GM23338 (cell line): ENCODE data around the gene PSPC1. TPM values are rescaled to one million over a fixed set of nuclear protein-coding genes. Genes with fewer than 3 reads are reported as not detected.

Source experiments
- ATAC-seq: fragments of 200-7000 bp; cut with Tn5 transposase; 3 replicates; pipeline ENCODE4 v1.9.1; 2020
- DNase-seq: peaks from one replicate; pipeline ENCODE4 v3.0.0-alpha.2; 2015; ENCODE audit warnings: low spot score
- H2AFZ ChIP-seq: fragments of 200-600 bp; sonication (generic); 2 replicates; pipeline ENCODE4 v1.8.0; 2016; ENCODE audit warnings: antibody characterized with exemption, mild to moderate bottlenecking, moderate library complexity
- H3F3A ChIP-seq: fragments of 200-600 bp; sonication (generic); replicated peaks from 2 replicates; pipeline ENCODE4 v1.8.0; 2017; ENCODE audit warnings: antibody characterized with exemption, mixed run types, low read depth
- H3K27ac ChIP-seq: fragments of 200-600 bp; sonication (generic); 2 replicates; pipeline ENCODE4 v1.6.1; 2016; ENCODE audit warnings: low read depth
- H3K27me3 ChIP-seq: fragments of 200-600 bp; sonication (generic); 2 replicates; pipeline ENCODE4 v1.8.0; 2016; ENCODE audit warnings: mild to moderate bottlenecking, mixed run types, moderate library complexity; ENCODE audit not compliant: insufficient read depth
- H3K36me3 ChIP-seq: fragments of 200-600 bp; sonication (generic); 2 replicates; pipeline ENCODE4 v1.8.0; 2016; ENCODE audit warnings: mild to moderate bottlenecking; ENCODE audit not compliant: insufficient read depth
- H3K4me1 ChIP-seq: fragments of 200-600 bp; sonication (generic); 2 replicates; pipeline ENCODE4 v1.8.0; 2016; ENCODE audit warnings: mild to moderate bottlenecking, moderate library complexity; ENCODE audit not compliant: insufficient read depth
- H3K4me2 ChIP-seq: fragments of 200-600 bp; sonication (generic); 2 replicates; pipeline ENCODE4 v1.7.1; 2017; ENCODE audit warnings: mixed run types
- H3K4me3 ChIP-seq: fragments of 200-600 bp; sonication (generic); 2 replicates; pipeline ENCODE4 v1.6.1; 2016; ENCODE audit warnings: mixed run types
- H3K79me2 ChIP-seq: fragments of 200-600 bp; sonication (generic); replicated peaks from 2 replicates; pipeline ENCODE4 v1.8.0; 2017; ENCODE audit warnings: mild to moderate bottlenecking; ENCODE audit not compliant: insufficient read depth
- H3K9me2 ChIP-seq: fragments of 200-600 bp; sonication (generic); 2 replicates; pipeline ENCODE4 v1.8.0; 2017; ENCODE audit not compliant: insufficient read depth
- H4K20me1 ChIP-seq: fragments of 200-600 bp; sonication (generic); replicated peaks from 2 replicates; pipeline ENCODE4 v1.8.0; 2017; ENCODE audit warnings: mild to moderate bottlenecking; ENCODE audit not compliant: insufficient read depth
- H3K27ac Mint-ChIP-seq: 2 replicates; pipeline ENCODE4 v1.8.0; 2020; ENCODE audit warnings: inconsistent platforms, mild to moderate bottlenecking, moderate library complexity, mixed read lengths
- H3K27me3 Mint-ChIP-seq: 3 replicates; pipeline ENCODE4 v1.8.0; 2022; ENCODE audit warnings: low read depth, mild to moderate bottlenecking, moderate library complexity, mixed read lengths, inconsistent platforms; ENCODE audit not compliant: insufficient read depth, poor library complexity
- H3K36me3 Mint-ChIP-seq: 3 replicates; pipeline ENCODE4 v1.8.0; 2021; ENCODE audit warnings: low read depth, mild to moderate bottlenecking, inconsistent platforms, moderate library complexity, mixed read lengths
- H3K4me1 Mint-ChIP-seq: 3 replicates; pipeline ENCODE4 v1.8.0; 2020; ENCODE audit warnings: mild to moderate bottlenecking, inconsistent platforms, mixed read lengths
- H3K4me3 Mint-ChIP-seq: 3 replicates; pipeline ENCODE4 v1.8.0; 2021; ENCODE audit warnings: moderate library complexity, mild to moderate bottlenecking, inconsistent platforms, mixed read lengths
- H3K9me3 Mint-ChIP-seq: 3 replicates; pipeline ENCODE4 v1.8.0; 2020; ENCODE audit warnings: moderate library complexity, mild to moderate bottlenecking, inconsistent platforms, mixed read lengths
- CREB1 ChIP-seq: fragments of 250-450 bp; sonication (Bioruptor Pico); IDR thresholded peaks from 2 replicates; pipeline ENCODE4 v1.5.0; 2020; ENCODE audit warnings: low read depth, mild to moderate bottlenecking, moderate library complexity
- EZH2 ChIP-seq: fragments of 200-600 bp; sonication (generic); IDR thresholded peaks from one replicate; pipeline ENCODE4 v1.8.0; 2017; ENCODE audit warnings: antibody characterized with exemption, mild to moderate bottlenecking, low read depth; ENCODE audit not compliant: unreplicated experiment
- EZH2phosphoT487 ChIP-seq: fragments of 200-600 bp; sonication (generic); IDR thresholded peaks from one replicate; pipeline ENCODE4 v1.8.1; 2018; ENCODE audit warnings: antibody characterized with exemption; ENCODE audit not compliant: unreplicated experiment
- JUNB ChIP-seq: IDR thresholded peaks from one replicate; pipeline ENCODE4 v1.6.1; 2016; ENCODE audit warnings: antibody characterized with exemption; ENCODE audit not compliant: unreplicated experiment
- NANOG ChIP-seq: IDR thresholded peaks from 2 replicates; pipeline ENCODE4 v1.6.1; 2016; ENCODE audit warnings: antibody characterized with exemption, borderline replicate concordance
- POLR2AphosphoS5 ChIP-seq: IDR thresholded peaks from 2 replicates; pipeline ENCODE4 v1.6.1; 2016; ENCODE audit warnings: antibody characterized with exemption, low read depth
- STAT1 ChIP-seq: IDR thresholded peaks from one replicate; pipeline ENCODE4 v1.6.1; 2016; ENCODE audit warnings: antibody characterized with exemption; ENCODE audit not compliant: unreplicated experiment
- ZNF114 ChIP-seq: fragments of 250-450 bp; sonication (Bioruptor Pico); IDR thresholded peaks from 2 replicates; pipeline ENCODE4 v1.5.0; 2020; ENCODE audit warnings: mild to moderate bottlenecking, moderate library complexity
- ZNF331 ChIP-seq: fragments of 250-450 bp; sonication (Bioruptor Pico); IDR thresholded peaks from 2 replicates; pipeline ENCODE4 v1.5.0; 2020; ENCODE audit warnings: low read depth, mild to moderate bottlenecking, moderate library complexity
- polyA plus RNA-seq: library from polyadenylated mRNA; unstranded; fragments of >200 nt; fragmentation: Nextera tagmentation; extraction: Ambion mirVana; gene quantifications from 2 replicates; pipeline ENCODE4 v1.2.1, GENCODE V29; 2016
- total RNA-seq: library from RNA; depleted of rRNA; stranded (reverse); fragments of >200 nt; shearing (Covaris generic); gene quantifications from 2 replicates; pipeline ENCODE4 v1.2.3, GENCODE V29; 2014
- TF ChIP-seq, protein P1 (sequence below): fragments of 250-450 bp; sonication (Bioruptor Pico); IDR thresholded peaks from 2 replicates; pipeline ENCODE4 v1.5.0; 2020; ENCODE audit warnings: mild to moderate bottlenecking, moderate library complexity
- TF ChIP-seq, protein P2 (sequence below): IDR thresholded peaks from one replicate; pipeline ENCODE4 v1.6.1; 2018; ENCODE audit warnings: antibody characterized with exemption; ENCODE audit not compliant: unreplicated experiment
- TF ChIP-seq, protein P3 (sequence below), 2 experiments: fragments of 200-600 bp in 1 of 2; sonication (generic) in 1 of 2; conservative IDR thresholded peaks; 2 replicates each; pipeline versions ENCODE4 v1.5.1 to v1.6.1; 2016 to 2017; ENCODE audit warnings: antibody characterized with exemption in 2 of 2, low read depth in 2 of 2, mild to moderate bottlenecking in 2 of 2, moderate library complexity in 1 of 2
- TF ChIP-seq, protein P4 (sequence below): IDR thresholded peaks from 2 replicates; pipeline ENCODE4 v1.6.1; 2016; ENCODE audit warnings: antibody characterized with exemption

The PSPC1 gene
- total and polyA plus RNA-seq, 2 experiments from 2014 or later = 38.2 to 80.2 TPM

DNA sequence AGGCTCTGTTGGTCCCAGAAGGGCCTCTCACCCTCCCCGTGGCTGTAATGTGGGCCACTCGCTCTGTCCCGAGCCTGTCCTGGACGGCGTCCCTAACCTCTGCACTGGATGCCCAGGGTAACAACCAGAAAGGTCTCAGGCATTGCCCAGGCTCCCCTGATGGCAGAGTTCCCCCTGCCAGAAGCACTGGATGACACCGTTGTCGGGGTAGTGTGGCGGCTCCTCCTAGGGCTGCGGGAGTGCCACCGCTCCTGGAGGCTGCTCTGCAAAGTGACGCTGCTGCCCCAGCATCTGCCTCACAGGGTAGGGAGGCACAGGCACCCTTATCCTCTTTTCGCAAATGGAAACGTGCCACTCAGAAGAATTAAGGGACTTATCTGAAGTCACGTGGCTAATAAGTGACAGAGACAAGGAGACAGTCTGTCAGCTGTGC, 117.3 kb downstream of the PSPC1 start:
- Histone ChIP-seq H3K4me1 (no peaks in the 10 kb centered on the region), H2AFZ (no peak overlapping the region), H3K27ac (no peak overlapping the region; the same call in 1 of the 2 replicates), H3K9me2 (no peaks in the 10 kb centered on the region), H3K4me2 (no peak overlapping the region), H3K36me3 (peaks cover 14% of the 10 kb centered on the region), H3K4me3 (no peak overlapping the region), H3K27me3 (no peaks in the 10 kb centered on the region), H3F3A (peaks cover 18% of the 10 kb centered on the region; the same call in 1 of the 2 replicates), H3K79me2 (no peaks in the 10 kb centered on the region), H4K20me1 (peaks cover 8% of the 10 kb centered on the region)
- peak; percentile 68 for ATAC-seq
- Mint-ChIP-seq H3K4me3 (no peak overlapping the region), H3K9me3 (no peaks in the 10 kb centered on the region), H3K27ac (no peak overlapping the region), H3K4me1 (peaks cover 10% of the 10 kb centered on the region), H3K36me3 (peaks cover 57% of the 10 kb centered on the region), H3K27me3 (peaks cover 2% of the 10 kb centered on the region)
- DNase-seq = peak; percentile 25
- TF ChIP-seq, protein P1, sequence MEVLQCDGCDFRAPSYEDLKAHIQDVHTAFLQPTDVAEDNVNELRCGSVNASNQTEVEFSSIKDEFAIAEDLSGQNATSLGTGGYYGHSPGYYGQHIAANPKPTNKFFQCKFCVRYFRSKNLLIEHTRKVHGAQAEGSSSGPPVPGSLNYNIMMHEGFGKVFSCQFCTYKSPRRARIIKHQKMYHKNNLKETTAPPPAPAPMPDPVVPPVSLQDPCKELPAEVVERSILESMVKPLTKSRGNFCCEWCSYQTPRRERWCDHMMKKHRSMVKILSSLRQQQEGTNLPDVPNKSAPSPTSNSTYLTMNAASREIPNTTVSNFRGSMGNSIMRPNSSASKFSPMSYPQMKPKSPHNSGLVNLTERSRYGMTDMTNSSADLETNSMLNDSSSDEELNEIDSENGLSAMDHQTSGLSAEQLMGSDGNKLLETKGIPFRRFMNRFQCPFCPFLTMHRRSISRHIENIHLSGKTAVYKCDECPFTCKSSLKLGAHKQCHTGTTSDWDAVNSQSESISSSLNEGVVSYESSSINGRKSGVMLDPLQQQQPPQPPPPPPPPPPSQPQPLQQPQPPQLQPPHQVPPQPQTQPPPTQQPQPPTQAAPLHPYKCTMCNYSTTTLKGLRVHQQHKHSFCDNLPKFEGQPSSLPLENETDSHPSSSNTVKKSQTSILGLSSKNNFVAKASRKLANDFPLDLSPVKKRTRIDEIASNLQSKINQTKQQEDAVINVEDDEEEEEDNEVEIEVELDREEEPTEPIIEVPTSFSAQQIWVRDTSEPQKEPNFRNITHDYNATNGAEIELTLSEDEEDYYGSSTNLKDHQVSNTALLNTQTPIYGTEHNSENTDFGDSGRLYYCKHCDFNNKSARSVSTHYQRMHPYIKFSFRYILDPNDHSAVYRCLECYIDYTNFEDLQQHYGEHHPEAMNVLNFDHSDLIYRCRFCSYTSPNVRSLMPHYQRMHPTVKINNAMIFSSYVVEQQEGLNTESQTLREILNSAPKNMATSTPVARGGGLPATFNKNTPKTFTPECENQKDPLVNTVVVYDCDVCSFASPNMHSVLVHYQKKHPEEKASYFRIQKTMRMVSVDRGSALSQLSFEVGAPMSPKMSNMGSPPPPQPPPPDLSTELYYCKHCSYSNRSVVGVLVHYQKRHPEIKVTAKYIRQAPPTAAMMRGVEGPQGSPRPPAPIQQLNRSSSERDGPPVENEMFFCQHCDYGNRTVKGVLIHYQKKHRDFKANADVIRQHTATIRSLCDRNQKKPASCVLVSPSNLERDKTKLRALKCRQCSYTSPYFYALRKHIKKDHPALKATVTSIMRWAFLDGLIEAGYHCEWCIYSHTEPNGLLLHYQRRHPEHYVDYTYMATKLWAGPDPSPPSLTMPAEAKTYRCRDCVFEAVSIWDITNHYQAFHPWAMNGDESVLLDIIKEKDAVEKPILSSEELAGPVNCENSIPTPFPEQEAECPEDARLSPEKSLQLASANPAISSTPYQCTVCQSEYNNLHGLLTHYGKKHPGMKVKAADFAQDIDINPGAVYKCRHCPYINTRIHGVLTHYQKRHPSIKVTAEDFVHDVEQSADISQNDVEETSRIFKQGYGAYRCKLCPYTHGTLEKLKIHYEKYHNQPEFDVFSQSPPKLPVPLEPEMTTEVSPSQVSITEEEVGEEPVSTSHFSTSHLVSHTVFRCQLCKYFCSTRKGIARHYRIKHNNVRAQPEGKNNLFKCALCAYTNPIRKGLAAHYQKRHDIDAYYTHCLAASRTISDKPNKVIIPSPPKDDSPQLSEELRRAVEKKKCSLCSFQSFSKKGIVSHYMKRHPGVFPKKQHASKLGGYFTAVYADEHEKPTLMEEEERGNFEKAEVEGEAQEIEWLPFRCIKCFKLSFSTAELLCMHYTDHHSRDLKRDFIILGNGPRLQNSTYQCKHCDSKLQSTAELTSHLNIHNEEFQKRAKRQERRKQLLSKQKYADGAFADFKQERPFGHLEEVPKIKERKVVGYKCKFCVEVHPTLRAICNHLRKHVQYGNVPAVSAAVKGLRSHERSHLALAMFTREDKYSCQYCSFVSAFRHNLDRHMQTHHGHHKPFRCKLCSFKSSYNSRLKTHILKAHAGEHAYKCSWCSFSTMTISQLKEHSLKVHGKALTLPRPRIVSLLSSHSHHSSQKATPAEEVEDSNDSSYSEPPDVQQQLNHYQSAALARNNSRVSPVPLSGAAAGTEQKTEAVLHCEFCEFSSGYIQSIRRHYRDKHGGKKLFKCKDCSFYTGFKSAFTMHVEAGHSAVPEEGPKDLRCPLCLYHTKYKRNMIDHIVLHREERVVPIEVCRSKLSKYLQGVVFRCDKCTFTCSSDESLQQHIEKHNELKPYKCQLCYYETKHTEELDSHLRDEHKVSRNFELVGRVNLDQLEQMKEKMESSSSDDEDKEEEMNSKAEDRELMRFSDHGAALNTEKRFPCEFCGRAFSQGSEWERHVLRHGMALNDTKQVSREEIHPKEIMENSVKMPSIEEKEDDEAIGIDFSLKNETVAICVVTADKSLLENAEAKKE = no peak
- TF ChIP-seq EZH2 (no peak), STAT1 (no peak), ZNF114 (no peak), NANOG (no peak), CREB1 (CRISPR knock-in tag) (no peak), ZNF331 (no peak), JUNB (no peak), EZH2phosphoT487 (no peak), POLR2AphosphoS5 (no peak)
- TF ChIP-seq, protein P2, sequence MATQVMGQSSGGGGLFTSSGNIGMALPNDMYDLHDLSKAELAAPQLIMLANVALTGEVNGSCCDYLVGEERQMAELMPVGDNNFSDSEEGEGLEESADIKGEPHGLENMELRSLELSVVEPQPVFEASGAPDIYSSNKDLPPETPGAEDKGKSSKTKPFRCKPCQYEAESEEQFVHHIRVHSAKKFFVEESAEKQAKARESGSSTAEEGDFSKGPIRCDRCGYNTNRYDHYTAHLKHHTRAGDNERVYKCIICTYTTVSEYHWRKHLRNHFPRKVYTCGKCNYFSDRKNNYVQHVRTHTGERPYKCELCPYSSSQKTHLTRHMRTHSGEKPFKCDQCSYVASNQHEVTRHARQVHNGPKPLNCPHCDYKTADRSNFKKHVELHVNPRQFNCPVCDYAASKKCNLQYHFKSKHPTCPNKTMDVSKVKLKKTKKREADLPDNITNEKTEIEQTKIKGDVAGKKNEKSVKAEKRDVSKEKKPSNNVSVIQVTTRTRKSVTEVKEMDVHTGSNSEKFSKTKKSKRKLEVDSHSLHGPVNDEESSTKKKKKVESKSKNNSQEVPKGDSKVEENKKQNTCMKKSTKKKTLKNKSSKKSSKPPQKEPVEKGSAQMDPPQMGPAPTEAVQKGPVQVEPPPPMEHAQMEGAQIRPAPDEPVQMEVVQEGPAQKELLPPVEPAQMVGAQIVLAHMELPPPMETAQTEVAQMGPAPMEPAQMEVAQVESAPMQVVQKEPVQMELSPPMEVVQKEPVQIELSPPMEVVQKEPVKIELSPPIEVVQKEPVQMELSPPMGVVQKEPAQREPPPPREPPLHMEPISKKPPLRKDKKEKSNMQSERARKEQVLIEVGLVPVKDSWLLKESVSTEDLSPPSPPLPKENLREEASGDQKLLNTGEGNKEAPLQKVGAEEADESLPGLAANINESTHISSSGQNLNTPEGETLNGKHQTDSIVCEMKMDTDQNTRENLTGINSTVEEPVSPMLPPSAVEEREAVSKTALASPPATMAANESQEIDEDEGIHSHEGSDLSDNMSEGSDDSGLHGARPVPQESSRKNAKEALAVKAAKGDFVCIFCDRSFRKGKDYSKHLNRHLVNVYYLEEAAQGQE = no peak
- TF ChIP-seq, protein P3, sequence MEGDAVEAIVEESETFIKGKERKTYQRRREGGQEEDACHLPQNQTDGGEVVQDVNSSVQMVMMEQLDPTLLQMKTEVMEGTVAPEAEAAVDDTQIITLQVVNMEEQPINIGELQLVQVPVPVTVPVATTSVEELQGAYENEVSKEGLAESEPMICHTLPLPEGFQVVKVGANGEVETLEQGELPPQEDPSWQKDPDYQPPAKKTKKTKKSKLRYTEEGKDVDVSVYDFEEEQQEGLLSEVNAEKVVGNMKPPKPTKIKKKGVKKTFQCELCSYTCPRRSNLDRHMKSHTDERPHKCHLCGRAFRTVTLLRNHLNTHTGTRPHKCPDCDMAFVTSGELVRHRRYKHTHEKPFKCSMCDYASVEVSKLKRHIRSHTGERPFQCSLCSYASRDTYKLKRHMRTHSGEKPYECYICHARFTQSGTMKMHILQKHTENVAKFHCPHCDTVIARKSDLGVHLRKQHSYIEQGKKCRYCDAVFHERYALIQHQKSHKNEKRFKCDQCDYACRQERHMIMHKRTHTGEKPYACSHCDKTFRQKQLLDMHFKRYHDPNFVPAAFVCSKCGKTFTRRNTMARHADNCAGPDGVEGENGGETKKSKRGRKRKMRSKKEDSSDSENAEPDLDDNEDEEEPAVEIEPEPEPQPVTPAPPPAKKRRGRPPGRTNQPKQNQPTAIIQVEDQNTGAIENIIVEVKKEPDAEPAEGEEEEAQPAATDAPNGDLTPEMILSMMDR (conservative IDR thresholded peaks at IDR 0.05; ENCODE audit: low read depth in 2 of 2) = no peak
- TF ChIP-seq, protein P4, sequence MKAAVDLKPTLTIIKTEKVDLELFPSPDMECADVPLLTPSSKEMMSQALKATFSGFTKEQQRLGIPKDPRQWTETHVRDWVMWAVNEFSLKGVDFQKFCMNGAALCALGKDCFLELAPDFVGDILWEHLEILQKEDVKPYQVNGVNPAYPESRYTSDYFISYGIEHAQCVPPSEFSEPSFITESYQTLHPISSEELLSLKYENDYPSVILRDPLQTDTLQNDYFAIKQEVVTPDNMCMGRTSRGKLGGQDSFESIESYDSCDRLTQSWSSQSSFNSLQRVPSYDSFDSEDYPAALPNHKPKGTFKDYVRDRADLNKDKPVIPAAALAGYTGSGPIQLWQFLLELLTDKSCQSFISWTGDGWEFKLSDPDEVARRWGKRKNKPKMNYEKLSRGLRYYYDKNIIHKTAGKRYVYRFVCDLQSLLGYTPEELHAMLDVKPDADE = no peak
